ENCODE data around the gene ADK. TPM values are rescaled to one million over a fixed set of nuclear protein-coding genes. Genes with fewer than 3 reads are reported as not detected.

The ADK gene
- total RNA-seq, 1 experiment from 2014 or later, result 26.8 TPM

GRCh38 chr10:74365109-74365508, 214.1 kb downstream of the ADK start:
- Histone ChIP-seq H3K9ac (ENCODE audit: extremely low read depth, insufficient read length, low read length) (no peak overlapping the region), H4K5ac (ENCODE audit: insufficient read length, low read depth, low read length) (no peak overlapping the region), H3K4me1 (ENCODE audit: insufficient read depth, low read length) (no peaks in the 10 kb centered on the region), H3K56ac (ENCODE audit: insufficient read length, low read depth, low read length) (no peak overlapping the region), H3K79me1 (ENCODE audit: insufficient read depth, low read depth, low read length, poor library complexity, severe bottlenecking) (peaks cover 3% of the 10 kb centered on the region), H3K79me2 (ENCODE audit: insufficient read depth, low read length) (no peaks in the 10 kb centered on the region; the same call in 1 of the 2 replicates), H4K20me1 (ENCODE audit: control insufficient read depth, insufficient read depth, insufficient read length) (no peaks in the 10 kb centered on the region), H3K27me3 (ENCODE audit: insufficient read depth, low read length) (no peaks in the 10 kb centered on the region), H2BK15ac (ENCODE audit: low read depth, low read length) (no peak overlapping the region), H3K4ac (ENCODE audit: low read depth, low read length) (no peak overlapping the region), H4K91ac (ENCODE audit: insufficient read length, low read depth, low read length) (no peak overlapping the region), H3T11ph (ENCODE audit: low read length) (no peak overlapping the region), H3K14ac (ENCODE audit: insufficient read depth, low read length) (no peak overlapping the region), H3K27ac (ENCODE audit: insufficient read length, low read depth, low read length) (no peak overlapping the region), H2AFZ (ENCODE audit: low read length) (no peak overlapping the region), H3K4me2 (ENCODE audit: insufficient read depth, insufficient read length, low read length) (no peak overlapping the region), H2BK20ac (ENCODE audit: low read depth, low read length, poor library complexity, severe bottlenecking) (no peak overlapping the region), H4K8ac (replicated peaks; ENCODE audit: insufficient read length, low read depth, low read length) (no peak overlapping the region), H3K23ac (ENCODE audit: insufficient read length, low read depth, low read length) (no peak overlapping the region), H2BK12ac (ENCODE audit: insufficient read length, low read depth, low read length) (no peak overlapping the region), H2AK5ac (ENCODE audit: insufficient read length, low read length) (no peak overlapping the region), H3K18ac (ENCODE audit: insufficient read length, low read depth, low read length) (no peak overlapping the region), H2BK120ac (ENCODE audit: low read depth, low read length, poor library complexity, severe bottlenecking) (no peak overlapping the region), H2BK5ac (ENCODE audit: insufficient read length, low read length) (no peak overlapping the region), H3K23me2 (ENCODE audit: insufficient read length, low read depth, low read length, poor library complexity, severe bottlenecking) (no peaks in the 10 kb centered on the region), H3K9me3 (ENCODE audit: control insufficient read depth, low read depth, low read length) (no peaks in the 10 kb centered on the region)
- Mint-ChIP-seq H3K4me1 (peaks cover 0 to 3% of the 10 kb centered on the region in 2 experiments; a peak in 1 of 4 replicates), H3K27me3 (ENCODE audit: low read depth) (no peaks in the 10 kb centered on the region), H3K9me3 (peaks cover 6% of the 10 kb centered on the region in 2 experiments; a peak in 4 of 5 replicates), H3K4me3 (no peak overlapping the region), H3K36me3 (ENCODE audit: insufficient read depth in 1 of 3, low read depth in 3 of 3) (peaks cover 9 to 23% (median 11%) of the 10 kb centered on the region in 3 experiments), H3K27ac (no peak overlapping the region)
- WGBS (ENCODE audit: extremely low coverage, insufficient read length, low lambda C conversion rate), result no CpG with 5 or more reads among the region's 3 CpGs
- TF ChIP-seq CTCF (conservative IDR thresholded peaks at IDR 0.05), result no peak
- DNase-seq, result no peak
